Measurements from ENCODE around the gene SORCS3. TPM values are rescaled to one million over a fixed set of nuclear protein-coding genes. Genes with fewer than 3 reads are reported as not detected.

Gene SORCS3
- total RNA-seq, 1 experiment from 2014 or later: not detected

GRCh38 chr10:104766341-104766740 is 125.3 kb downstream of the SORCS3 start:
- H3K27ac ChIP-seq: no peak overlapping the region
- no peaks in the 10 kb centered on the region for H3K79me2 ChIP-seq (ENCODE audit: low read depth)
- no peaks in the 10 kb centered on the region for H3K36me3 ChIP-seq (ENCODE audit: low read depth)
- no peaks in the 10 kb centered on the region for H3F3A ChIP-seq (ENCODE audit: insufficient read depth, low read depth)
- TF ChIP-seq CTCF (conservative IDR thresholded peaks at IDR 0.05) (no peak), EZH2 (IDR thresholded peaks at IDR 0.05; ENCODE audit: low read depth) (no peak)
- no peak overlapping the region for H3K4me2 ChIP-seq
- no TSS peak for BruUV-seq (replicated peaks)
- ChIA-PET CTCF (no interaction called here), POLR2A (ENCODE audit: unreplicated experiment) (no interaction called here)
- no peak overlapping the region for H2AFZ ChIP-seq
- H3K27me3 ChIP-seq (ENCODE audit: insufficient read depth, low read depth): no peaks in the 10 kb centered on the region
- intact Hi-C loops (cut with micrococcal nuclease; ENCODE audit: unreplicated experiment): no loop called here
- no peaks in the 10 kb centered on the region for H4K20me1 ChIP-seq (ENCODE audit: insufficient read depth)
- H3K4me3 ChIP-seq: no peak overlapping the region
- no peaks in the 10 kb centered on the region for H3K9me3 ChIP-seq (ENCODE audit: insufficient read depth, low read depth)
- no peaks in the 10 kb centered on the region for H3K4me1 ChIP-seq (replicated peaks; ENCODE audit: insufficient read depth)
- DNase-seq: no peak
- no peaks in the 10 kb centered on the region for H3K9me2 ChIP-seq (ENCODE audit: insufficient read depth)

- H2AFZ ChIP-seq: no peak overlapping the region
- H3K9me3 ChIP-seq (ENCODE audit: insufficient read depth, low read depth): no peaks in the 10 kb centered on the region
- POLR2A ChIA-PET (ENCODE audit: unreplicated experiment): no interaction called here
- H3K27ac ChIP-seq: no peak overlapping the region
- H3F3A ChIP-seq (ENCODE audit: insufficient read depth, low read depth): no peaks in the 10 kb centered on the region
- no TSS peak for BruUV-seq (replicated peaks)
- CTCF ChIA-PET: no interaction called here
- no peaks in the 10 kb centered on the region for H3K4me1 ChIP-seq (replicated peaks; ENCODE audit: insufficient read depth)
- intact Hi-C loops (cut with micrococcal nuclease; ENCODE audit: unreplicated experiment): no loop called here
- H4K20me1 ChIP-seq (ENCODE audit: insufficient read depth): no peaks in the 10 kb centered on the region
- TF ChIP-seq EZH2 (IDR thresholded peaks at IDR 0.05; ENCODE audit: low read depth) (no peak), CTCF (conservative IDR thresholded peaks at IDR 0.05) (no peak)
- no peaks in the 10 kb centered on the region for H3K36me3 ChIP-seq (ENCODE audit: low read depth)
- H3K27me3 ChIP-seq (ENCODE audit: insufficient read depth, low read depth): no peaks in the 10 kb centered on the region
- no peak for DNase-seq
- no peak overlapping the region for H3K4me3 ChIP-seq
- H3K79me2 ChIP-seq (ENCODE audit: low read depth): no peaks in the 10 kb centered on the region
- no peak overlapping the region for H3K4me2 ChIP-seq
- H3K9me2 ChIP-seq (ENCODE audit: insufficient read depth): no peaks in the 10 kb centered on the region
These were observed 126.2 kb downstream of the SORCS3 start for GRCh38 chr10:104767282-104767681.

- Histone ChIP-seq H2AFZ (no peak overlapping the region), H3K27me3 (ENCODE audit: insufficient read depth, low read depth) (no peaks in the 10 kb centered on the region), H4K20me1 (ENCODE audit: insufficient read depth) (no peaks in the 10 kb centered on the region), H3K79me2 (ENCODE audit: low read depth) (no peaks in the 10 kb centered on the region), H3K27ac (no peak overlapping the region), H3K36me3 (ENCODE audit: low read depth) (no peaks in the 10 kb centered on the region), H3F3A (ENCODE audit: insufficient read depth, low read depth) (no peaks in the 10 kb centered on the region), H3K9me2 (ENCODE audit: insufficient read depth) (no peaks in the 10 kb centered on the region), H3K4me3 (no peak overlapping the region), H3K9me3 (ENCODE audit: insufficient read depth, low read depth) (no peaks in the 10 kb centered on the region), H3K4me1 (replicated peaks; ENCODE audit: insufficient read depth) (no peaks in the 10 kb centered on the region), H3K4me2 (no peak overlapping the region)
- ChIA-PET CTCF (no interaction called here), POLR2A (ENCODE audit: unreplicated experiment) (no interaction called here)
- TF ChIP-seq CTCF (conservative IDR thresholded peaks at IDR 0.05) (no peak), EZH2 (IDR thresholded peaks at IDR 0.05; ENCODE audit: low read depth) (no peak)
- no TSS peak for BruUV-seq (replicated peaks)
- intact Hi-C loops (cut with micrococcal nuclease; ENCODE audit: unreplicated experiment): no loop called here
- DNase-seq: no peak
These were observed 126.7 kb downstream of the SORCS3 start for GRCh38 chr10:104767745-104768144.
